Trophoblast cell (in vitro differentiated cells and primary cell): ENCODE results near the gene TBX6.
A peak's percentile ranks its signal among the peaks of the same experiment; 100 is the strongest.

ENCODE experiments used
- DNase-seq, 2 donors: peaks; one replicate each; pipeline ENCODE4 v3.0.0-alpha.2; 2016
- H2AFZ ChIP-seq: 2 replicates; pipeline ENCODE4 v1.6.1; 2013; ENCODE audit warnings: low read length, moderate library complexity, mild to moderate bottlenecking; ENCODE audit not compliant: insufficient read depth, poor library complexity
- H2AK5ac ChIP-seq: 2 replicates; pipeline ENCODE4 v1.6.1; 2013; ENCODE audit warnings: mild to moderate bottlenecking, low read length
- H2BK120ac ChIP-seq: 2 replicates; pipeline ENCODE4 v1.6.1; 2013; ENCODE audit warnings: low read length, mild to moderate bottlenecking, moderate library complexity; ENCODE audit not compliant: insufficient read depth, poor library complexity
- H2BK12ac ChIP-seq: 2 replicates; pipeline ENCODE4 v1.6.1; 2013; ENCODE audit warnings: mild to moderate bottlenecking, low read length, moderate library complexity
- H2BK5ac ChIP-seq: 2 replicates; pipeline ENCODE4 v1.6.1; 2013; ENCODE audit warnings: low read length, low read depth, moderate library complexity, mild to moderate bottlenecking; ENCODE audit not compliant: poor library complexity
- H3K14ac ChIP-seq: 2 replicates; pipeline ENCODE4 v1.6.1; 2013; ENCODE audit warnings: mild to moderate bottlenecking, low read length
- H3K18ac ChIP-seq: 2 replicates; pipeline ENCODE4 v1.6.1; 2013; ENCODE audit warnings: mild to moderate bottlenecking, low read length
- H3K23ac ChIP-seq: 2 replicates; pipeline ENCODE4 v1.6.1; 2013; ENCODE audit warnings: low read length
- H3K27ac ChIP-seq: 2 replicates; pipeline ENCODE4 v1.5.1; 2013; ENCODE audit warnings: low read depth, mild to moderate bottlenecking, inconsistent platforms, low read length, moderate library complexity
- H3K27me3 ChIP-seq: 2 replicates; pipeline ENCODE4 v1.6.1; 2013; ENCODE audit warnings: inconsistent platforms, mild to moderate bottlenecking, low read length, moderate library complexity; ENCODE audit not compliant: insufficient read depth
- H3K36me3 ChIP-seq, 2 experiments: 1 replicate in 1 of 2; 2 replicates in 1 of 2; pipeline ENCODE4 v1.6.1; 2013; ENCODE audit warnings: low read length in 2 of 2, mild to moderate bottlenecking in 2 of 2, moderate library complexity in 1 of 2; ENCODE audit not compliant: insufficient read depth in 2 of 2, control insufficient read depth in 1 of 2
- H3K4ac ChIP-seq: 2 replicates; pipeline ENCODE4 v1.6.1; 2013; ENCODE audit warnings: low read depth, mild to moderate bottlenecking, low read length, moderate library complexity
- H3K4me1 ChIP-seq, 2 experiments: 1 replicate in 1 of 2; 2 replicates in 1 of 2; pipeline ENCODE4 v1.6.1; 2013; ENCODE audit warnings: low read length in 2 of 2, mild to moderate bottlenecking in 2 of 2, moderate library complexity in 1 of 2; ENCODE audit not compliant: insufficient read depth in 2 of 2, control insufficient read depth in 1 of 2
- H3K4me2 ChIP-seq: 2 replicates; pipeline ENCODE4 v1.6.1; 2013; ENCODE audit warnings: inconsistent platforms, mild to moderate bottlenecking, low read length, moderate library complexity
- H3K4me3 ChIP-seq: 2 replicates; pipeline ENCODE4 v1.5.1; 2013; ENCODE audit warnings: mild to moderate bottlenecking, low read depth, low read length, inconsistent platforms
- H3K79me1 ChIP-seq: one replicate; pipeline ENCODE4 v1.6.1; 2013; ENCODE audit warnings: low read length
- H3K79me2 ChIP-seq: 2 replicates; pipeline ENCODE4 v1.6.1; 2013; ENCODE audit warnings: low read length, mild to moderate bottlenecking; ENCODE audit not compliant: control insufficient read depth, insufficient read depth, poor library complexity
- H3K9ac ChIP-seq: 2 replicates; pipeline ENCODE4 v1.6.1; 2013; ENCODE audit warnings: mild to moderate bottlenecking, low read length
- H3K9me3 ChIP-seq: 2 replicates; pipeline ENCODE4 v1.6.1; 2013; ENCODE audit warnings: low read depth, mild to moderate bottlenecking, control low read depth, inconsistent platforms, low read length; ENCODE audit not compliant: insufficient read depth
- H4K12ac ChIP-seq: 2 replicates; pipeline ENCODE4 v1.6.1; 2013; ENCODE audit warnings: low read depth, mild to moderate bottlenecking, low read length, moderate library complexity
- H4K8ac ChIP-seq: 2 replicates; pipeline ENCODE4 v1.6.1; 2013; ENCODE audit warnings: low read depth, mild to moderate bottlenecking, low read length, moderate library complexity
- H4K91ac ChIP-seq: one replicate; pipeline ENCODE4 v1.6.1; 2013; ENCODE audit warnings: low read depth, mild to moderate bottlenecking, low read length, moderate library complexity
- WGBS: extraction: QIAGEN DNeasy Blood & Tissue Kit; methylation state at CpG from one replicate; pipeline ENCODE4 v1.1.7; 2013; ENCODE audit warnings: missing lambda C conversion rate; ENCODE audit not compliant: insufficient read length, insufficient coverage; ENCODE audit errors: extremely low coverage; 5-methylcytosine and 5-hydroxymethylcytosine counted together

The TBX6 gene

DNA sequence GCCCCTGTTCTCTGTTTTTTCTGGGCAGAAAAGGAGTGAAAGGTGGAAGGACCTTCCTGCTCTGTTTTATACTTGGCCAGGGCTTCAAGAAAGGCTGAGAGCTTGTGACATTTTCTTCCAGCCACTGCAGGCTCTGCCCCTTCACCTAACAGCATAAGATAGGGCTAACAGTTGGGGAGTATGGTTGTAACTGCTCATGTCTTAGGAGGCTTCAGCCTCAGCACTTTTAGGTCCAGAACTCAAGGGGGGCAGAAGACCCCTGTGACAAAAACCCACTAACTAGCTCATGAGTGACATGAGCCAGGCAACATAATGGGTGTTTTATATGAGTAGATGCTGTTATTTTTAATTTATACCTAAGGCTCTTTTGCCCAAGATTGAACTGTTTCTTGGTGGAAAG is 21.2 kb downstream of the TBX6 start:
- H2BK120ac ChIP-seq = no peak overlapping the region
- no peak overlapping the region for H4K8ac ChIP-seq
- H2BK5ac ChIP-seq = no peak overlapping the region
- no peak overlapping the region for H2BK12ac ChIP-seq
- H3K9ac ChIP-seq = no peak overlapping the region
- peaks cover 51 to 52% of the 10 kb centered on the region in 2 experiments for H3K36me3 ChIP-seq
- DNase-seq = no peak
- no peak overlapping the region for H3K4me2 ChIP-seq
- no peak overlapping the region for H3K14ac ChIP-seq
- no peak overlapping the region for H4K91ac ChIP-seq
- H3K18ac ChIP-seq = no peak overlapping the region
- H3K23ac ChIP-seq = no peak overlapping the region
- H3K27me3 ChIP-seq = no peaks in the 10 kb centered on the region
- peaks cover 10% of the 10 kb centered on the region for H3K79me1 ChIP-seq
- no peak overlapping the region for H3K4me3 ChIP-seq
- no peak overlapping the region for H2AK5ac ChIP-seq
- peaks cover 10 to 15% of the 10 kb centered on the region in 2 experiments for H3K4me1 ChIP-seq
- H4K12ac ChIP-seq = no peak overlapping the region
- no peak overlapping the region for H3K27ac ChIP-seq
- no peaks in the 10 kb centered on the region for H3K9me3 ChIP-seq
- H3K79me2 ChIP-seq = peaks cover 18% of the 10 kb centered on the region
- no peak overlapping the region for H2AFZ ChIP-seq
- H3K4ac ChIP-seq = no peak overlapping the region

DNA sequence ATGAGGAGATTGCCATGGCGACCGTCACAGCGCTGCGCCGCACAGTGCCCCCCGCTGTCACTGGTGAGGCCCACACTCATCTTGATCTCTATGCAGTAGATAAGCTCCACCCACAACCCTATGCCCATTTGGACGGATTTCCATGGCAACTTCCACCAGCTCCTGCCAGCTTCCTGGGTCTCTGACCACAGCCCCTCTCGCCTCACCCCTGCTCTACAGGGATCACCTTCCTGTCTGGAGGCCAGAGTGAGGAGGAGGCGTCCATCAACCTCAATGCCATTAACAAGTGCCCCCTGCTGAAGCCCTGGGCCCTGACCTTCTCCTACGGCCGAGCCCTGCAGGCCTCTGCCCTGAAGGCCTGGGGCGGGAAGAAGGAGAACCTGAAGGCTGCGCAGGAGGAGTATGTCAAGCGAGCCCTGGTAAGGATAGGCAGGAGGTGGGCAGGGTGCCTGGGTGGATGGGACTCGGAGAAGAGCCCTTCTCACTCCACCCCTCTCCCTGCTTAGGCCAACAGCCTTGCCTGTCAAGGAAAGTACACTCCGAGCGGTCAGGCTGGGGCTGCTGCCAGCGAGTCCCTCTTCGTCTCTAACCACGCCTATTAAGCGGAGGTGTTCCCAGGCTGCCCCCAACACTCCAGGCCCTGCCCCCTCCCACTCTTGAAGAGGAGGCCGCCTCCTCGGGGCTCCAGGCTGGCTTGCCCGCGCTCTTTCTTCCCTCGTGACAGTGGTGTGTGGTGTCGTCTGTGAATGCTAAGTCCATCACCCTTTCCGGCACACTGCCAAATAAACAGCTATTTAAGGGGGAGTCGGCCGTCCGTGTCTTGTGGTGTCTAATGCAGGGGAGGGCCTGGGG is 21.9 kb downstream of the TBX6 start:
- Histone ChIP-seq H3K36me3 (peaks cover 51 to 52% of the 10 kb centered on the region in 2 experiments), H3K9me3 (no peaks in the 10 kb centered on the region), H3K4ac (no peak overlapping the region), H4K12ac (no peak overlapping the region), H2AK5ac (no peak overlapping the region), H3K27me3 (no peaks in the 10 kb centered on the region), H2BK5ac (no peak overlapping the region), H3K4me1 (peaks cover 10 to 12% of the 10 kb centered on the region in 2 experiments), H3K4me2 (no peak overlapping the region), H3K79me1 (peaks cover 15% of the 10 kb centered on the region), H4K8ac (no peak overlapping the region), H3K27ac (no peak overlapping the region), H3K23ac (no peak overlapping the region), H2AFZ (no peak overlapping the region), H2BK12ac (no peak overlapping the region), H3K9ac (no peak overlapping the region), H3K18ac (peak overlapping the region; percentile 18), H3K79me2 (peaks cover 23% of the 10 kb centered on the region), H2BK120ac (no peak overlapping the region), H3K14ac (no peak overlapping the region), H3K4me3 (no peak overlapping the region), H4K91ac (no peak overlapping the region)
- DNase-seq = no peak
- no CpG with 5 or more reads among the region's 31 CpGs for WGBS

DNA sequence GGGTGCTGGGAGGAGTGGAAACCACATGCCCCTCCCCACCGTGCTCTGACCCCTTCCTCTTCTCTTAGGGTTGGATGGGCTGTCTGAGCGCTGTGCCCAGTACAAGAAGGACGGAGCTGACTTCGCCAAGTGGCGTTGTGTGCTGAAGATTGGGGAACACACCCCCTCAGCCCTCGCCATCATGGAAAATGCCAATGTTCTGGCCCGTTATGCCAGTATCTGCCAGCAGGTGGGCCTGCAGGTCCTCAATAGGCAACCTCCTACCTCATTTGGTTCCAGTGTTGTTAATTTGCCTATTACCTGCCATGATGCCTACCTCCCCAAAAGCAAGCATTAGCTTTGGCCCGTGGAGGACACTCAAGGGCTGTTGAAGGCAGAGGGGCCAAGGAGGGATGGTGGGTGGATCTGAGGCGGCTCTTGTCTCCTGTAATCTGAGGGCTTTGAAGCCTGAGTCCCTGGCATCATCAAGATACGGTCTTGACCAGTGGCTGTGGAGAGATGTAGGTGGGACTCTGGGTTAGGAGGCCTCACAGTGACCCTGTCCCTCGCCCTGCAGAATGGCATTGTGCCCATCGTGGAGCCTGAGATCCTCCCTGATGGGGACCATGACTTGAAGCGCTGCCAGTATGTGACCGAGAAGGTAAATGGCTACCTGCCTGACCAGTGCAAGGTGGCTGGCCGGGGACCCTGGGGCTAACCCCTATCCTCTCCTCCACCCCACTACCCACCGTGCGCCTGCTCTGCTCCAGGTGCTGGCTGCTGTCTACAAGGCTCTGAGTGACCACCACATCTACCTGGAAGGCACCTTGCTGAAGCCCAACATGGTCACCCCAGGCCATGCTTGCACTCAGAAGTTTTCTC is 22.7 kb downstream of the TBX6 start:
- Histone ChIP-seq H3K4ac (no peak overlapping the region), H3K79me2 (peaks cover 26% of the 10 kb centered on the region)

DNA sequence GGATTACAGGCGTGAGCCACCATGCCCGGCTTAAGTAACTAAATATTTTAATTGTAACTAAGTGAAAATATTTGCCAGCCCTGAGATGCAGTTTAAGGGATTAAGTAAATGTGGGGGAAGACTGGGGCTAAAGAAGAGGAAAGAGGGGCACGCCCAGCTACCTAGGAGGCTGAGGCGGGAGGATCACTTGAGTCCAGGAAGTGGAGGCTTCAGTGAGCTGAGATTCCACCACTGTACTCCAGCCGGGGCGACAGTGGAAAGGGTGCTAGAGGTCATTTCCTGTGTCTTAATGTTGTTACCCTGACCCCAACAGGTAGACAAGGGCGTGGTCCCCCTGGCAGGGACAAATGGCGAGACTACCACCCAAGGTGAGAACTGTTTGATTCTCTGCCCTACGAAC is 23.4 kb downstream of the TBX6 start:
- Histone ChIP-seq H3K4me3 (no peak overlapping the region), H3K14ac (no peak overlapping the region), H3K4me2 (no peak overlapping the region), H2BK120ac (no peak overlapping the region), H3K18ac (no peak overlapping the region), H2BK12ac (no peak overlapping the region), H3K36me3 (peaks cover 49 to 52% of the 10 kb centered on the region in 2 experiments), H2BK5ac (no peak overlapping the region), H3K9me3 (no peaks in the 10 kb centered on the region), H4K91ac (no peak overlapping the region), H3K9ac (no peak overlapping the region), H3K27ac (no peak overlapping the region), H3K4me1 (peaks cover 20 to 24% of the 10 kb centered on the region in 2 experiments), H3K27me3 (no peaks in the 10 kb centered on the region), H4K8ac (no peak overlapping the region), H3K4ac (no peak overlapping the region), H3K79me1 (peaks cover 19% of the 10 kb centered on the region), H4K12ac (no peak overlapping the region), H2AFZ (no peak overlapping the region), H2AK5ac (no peak overlapping the region), H3K79me2 (peaks cover 26% of the 10 kb centered on the region), H3K23ac (no peak overlapping the region)
- no peak for DNase-seq
- no CpG with 5 or more reads among the region's 9 CpGs for WGBS

More for the DNA sequence above, 22.7 kb downstream of the TBX6 start:
- Histone ChIP-seq H3K36me3 (peaks cover 51 to 52% of the 10 kb centered on the region in 2 experiments), H3K4me1 (peaks cover 15 to 18% of the 10 kb centered on the region in 2 experiments), H4K12ac (no peak overlapping the region), H3K4me2 (no peak overlapping the region), H3K4me3 (no peak overlapping the region), H3K9ac (no peak overlapping the region), H3K27me3 (no peaks in the 10 kb centered on the region), H2AK5ac (no peak overlapping the region), H3K9me3 (no peaks in the 10 kb centered on the region), H4K91ac (no peak overlapping the region), H2AFZ (no peak overlapping the region), H3K14ac (no peak overlapping the region), H2BK5ac (no peak overlapping the region), H3K27ac (no peak overlapping the region), H2BK120ac (no peak overlapping the region), H4K8ac (no peak overlapping the region), H3K79me1 (peaks cover 19% of the 10 kb centered on the region), H2BK12ac (no peak overlapping the region), H3K18ac (peak overlapping the region; percentile 18), H3K23ac (no peak overlapping the region)
- no peak for DNase-seq
- no CpG with 5 or more reads among the region's 17 CpGs for WGBS
